IPS-18c (cell line): ENCODE data around the gene TOGARAM1.

Experiments used
- H3K4me3 ChIP-seq: 2 replicates; pipeline ENCODE4 v1.7.0; 2013; ENCODE audit warnings: low read depth, mild to moderate bottlenecking, low read length, moderate library complexity; ENCODE audit not compliant: insufficient read depth
- H3K9me3 ChIP-seq: one replicate; pipeline ENCODE4 v1.6.1; 2013; ENCODE audit warnings: mild to moderate bottlenecking, low read length, moderate library complexity; ENCODE audit not compliant: control insufficient read depth, insufficient read depth

TOGARAM1 gene

DNA sequence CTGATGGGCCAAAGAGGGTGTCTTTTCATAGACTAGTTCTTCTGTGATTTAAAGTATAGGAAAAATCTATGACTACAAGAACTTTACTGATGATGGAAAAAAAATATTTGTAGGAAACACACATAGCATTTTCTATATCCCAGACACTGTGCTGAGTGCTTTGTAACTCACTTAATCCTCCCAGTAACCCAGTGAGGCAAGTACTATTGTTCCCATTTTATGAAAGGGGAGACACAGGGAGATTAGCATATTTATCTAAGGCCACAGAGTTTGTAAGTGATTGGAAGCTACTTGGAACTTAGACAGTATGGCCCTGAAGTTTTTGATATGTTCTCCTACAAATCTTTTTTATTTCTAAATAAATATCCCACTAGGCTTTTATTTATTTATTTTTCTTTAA, 141.8 kb downstream of the TOGARAM1 start:
- Histone ChIP-seq H3K9me3 (no peaks in the 10 kb centered on the region), H3K4me3 (no peak overlapping the region)

DNA sequence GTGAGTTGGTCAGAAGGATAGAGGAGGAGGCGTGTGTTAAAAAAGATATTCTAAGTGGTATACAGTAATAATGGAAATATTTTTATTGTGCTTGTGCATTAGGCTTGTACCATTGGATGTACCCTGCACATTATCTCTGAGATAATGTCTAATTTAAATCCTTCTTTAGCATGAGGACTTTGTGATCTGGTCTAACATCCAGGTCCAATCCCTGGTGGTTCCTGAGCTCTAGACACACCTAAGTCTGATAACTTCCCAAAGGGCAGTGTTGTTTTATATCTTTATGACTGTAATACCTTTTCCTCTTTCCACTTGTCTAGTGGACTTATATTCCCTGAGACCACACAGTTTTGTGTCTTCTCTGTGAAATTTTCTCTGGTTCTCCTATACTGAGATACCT, 142.6 kb downstream of the TOGARAM1 start:
- no peaks in the 10 kb centered on the region for H3K9me3 ChIP-seq
- H3K4me3 ChIP-seq: no peak overlapping the region

DNA sequence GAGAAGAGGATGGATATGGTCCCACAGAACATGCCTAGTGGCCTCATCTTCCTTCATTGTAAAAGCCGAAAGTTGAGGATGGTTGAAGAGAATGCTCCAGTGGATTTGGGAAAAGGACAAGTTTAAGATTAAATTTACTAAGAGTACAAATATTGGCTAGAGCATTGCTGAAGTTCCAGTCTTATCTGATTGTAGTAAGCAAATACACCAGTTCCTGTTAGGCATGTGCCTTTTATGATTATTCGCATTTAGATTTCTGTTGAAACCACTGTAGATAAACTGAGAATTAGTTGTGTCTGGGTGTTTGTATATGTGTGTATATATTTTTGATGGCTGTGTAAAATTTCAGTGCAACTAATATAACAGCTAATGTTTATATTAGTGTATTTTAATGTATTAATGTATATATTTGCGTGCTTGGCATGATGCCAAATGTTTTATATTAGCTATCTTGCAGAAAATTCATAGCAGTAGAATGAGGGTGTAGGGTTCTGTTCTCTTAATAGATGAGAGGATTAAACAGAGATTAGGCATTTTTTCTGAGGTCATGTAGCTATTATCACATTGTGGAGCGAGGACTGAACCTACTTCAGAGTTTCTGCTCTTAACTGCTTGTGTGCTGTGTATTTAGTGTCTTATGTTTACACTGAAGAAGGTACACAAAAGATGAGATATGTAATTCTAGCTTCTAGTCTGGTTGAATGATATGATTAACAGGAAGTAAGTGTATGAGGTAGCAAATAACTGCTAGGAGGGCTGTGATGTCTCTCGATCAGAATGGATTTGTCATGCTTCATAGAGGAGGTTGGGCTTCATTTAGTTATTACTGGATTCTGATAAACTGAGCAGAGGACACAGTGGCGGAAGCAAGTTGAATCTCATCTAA, 151.1 kb downstream of the TOGARAM1 start:
- no peaks in the 10 kb centered on the region for H3K9me3 ChIP-seq
- H3K4me3 ChIP-seq: no peak overlapping the region

DNA sequence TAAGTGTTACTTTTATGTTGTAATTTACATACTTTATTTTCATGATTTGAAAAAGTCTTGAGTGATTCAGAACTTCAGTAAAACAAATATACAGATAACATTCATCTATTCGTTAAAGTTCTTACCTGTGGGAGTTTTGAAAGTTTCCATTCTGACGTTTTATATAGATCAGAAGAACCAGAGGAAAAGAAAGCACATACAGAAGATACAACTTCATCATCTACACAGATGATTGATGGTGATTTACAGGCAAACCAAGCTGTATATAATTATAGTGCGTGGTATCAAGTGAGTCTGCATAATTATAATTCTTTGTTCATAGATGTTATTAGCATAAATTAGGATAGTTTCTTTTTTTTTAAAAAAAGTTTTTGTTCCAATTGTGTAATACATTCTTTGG, 152.3 kb downstream of the TOGARAM1 start:
- Histone ChIP-seq H3K9me3 (no peaks in the 10 kb centered on the region), H3K4me3 (no peak overlapping the region)

DNA sequence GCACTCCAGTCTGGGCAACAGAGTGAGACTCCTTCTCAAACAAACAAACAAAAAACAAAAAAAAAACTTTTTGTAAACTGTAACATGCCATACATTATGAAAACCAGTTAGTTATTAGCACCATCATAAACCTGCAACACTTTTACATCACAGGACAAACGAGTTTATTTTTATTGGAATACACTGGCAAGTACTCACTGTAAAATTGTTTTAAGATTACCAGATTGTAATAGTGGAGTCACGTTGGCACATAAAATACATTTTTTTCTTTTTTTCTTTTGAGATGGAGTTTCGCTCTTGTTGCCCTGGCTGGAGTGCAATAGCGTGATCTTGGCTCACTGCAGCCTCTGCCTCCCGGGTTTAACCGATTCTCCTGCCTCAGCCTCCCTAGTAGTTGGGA, 156.6 kb downstream of the TOGARAM1 start:
- no peak overlapping the region for H3K4me3 ChIP-seq

DNA sequence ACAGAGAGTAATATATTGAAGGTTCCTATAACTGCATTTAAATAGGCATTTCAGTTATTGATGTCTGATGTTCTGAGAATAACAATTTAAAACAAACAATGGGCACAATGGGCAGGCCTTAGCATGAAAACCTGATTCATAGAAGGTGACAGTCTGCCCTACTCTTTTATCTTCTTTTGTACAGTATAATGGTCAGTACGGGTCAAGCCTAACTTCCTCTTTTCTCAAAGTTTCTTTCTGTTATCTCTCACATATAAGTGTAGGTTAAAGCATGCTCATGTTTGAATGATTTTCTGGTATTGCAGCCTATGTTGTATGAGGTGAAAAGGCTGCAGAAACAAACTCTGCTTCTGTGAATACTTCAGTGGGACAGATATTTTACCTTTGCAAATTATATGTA, 158.1 kb downstream of the TOGARAM1 start:
- Histone ChIP-seq H3K9me3 (no peaks in the 10 kb centered on the region), H3K4me3 (no peak overlapping the region)

More for the DNA sequence above, 156.6 kb downstream of the TOGARAM1 start:
- H3K9me3 ChIP-seq: no peaks in the 10 kb centered on the region

DNA sequence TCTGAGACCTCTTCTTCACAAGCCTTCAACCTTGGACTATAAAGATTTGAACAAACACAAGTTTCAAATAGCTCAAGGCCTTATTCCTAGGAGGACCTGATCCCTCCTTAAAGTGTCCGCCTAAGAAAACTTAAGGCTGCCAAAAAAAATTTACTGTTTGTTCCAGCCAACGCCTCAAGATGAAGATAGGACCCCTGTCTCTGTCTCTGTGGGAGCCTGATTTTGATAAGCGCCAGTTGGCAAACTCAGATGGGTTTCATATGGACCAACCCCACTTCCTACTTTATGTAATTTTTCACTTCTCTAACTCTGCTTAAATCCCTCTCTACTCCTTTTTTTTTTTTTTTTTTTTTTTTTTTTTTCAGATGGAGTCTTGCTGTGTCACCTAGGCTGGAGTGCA, 161.3 kb downstream of the TOGARAM1 start:
- Histone ChIP-seq H3K4me3 (no peak overlapping the region), H3K9me3 (no peaks in the 10 kb centered on the region)
